HepG2 (cell line): ENCODE data around the gene ZNRF4. TPM values are rescaled to one million over a fixed set of nuclear protein-coding genes. Genes with fewer than 3 reads are reported as not detected.

Source experiments
- ATAC-seq: fragments of 200-7000 bp; cut with Tn5 transposase; 3 replicates; pipeline ENCODE4 v1.9.1; 2020; ENCODE audit warnings: mild to moderate bottlenecking, moderate library complexity
- BruUV-seq: library from RNA; stranded (reverse); fragments of 400-500 nt; replicated peaks from 2 replicates; lab custom pipeline; 2021; lab: Mats Ljungman, UMichigan
- CTCF ChIA-PET: fragments of 300-600 bp; formaldehyde crosslinking; extraction: SDS; loops from one replicate; lab custom pipeline; 2021; ENCODE audit warnings: low total read pairs, inconsistent platforms, low intra/inter-chr PET ratio; lab: Yijun Ruan, JAX
- POLR2A ChIA-PET: fragments of 350-600 bp; sonication (Branson Sonifier 250); formaldehyde crosslinking; loops from one replicate; lab custom pipeline; 2020; ENCODE audit warnings: antibody characterized with exemption, inconsistent platforms; lab: Yijun Ruan, JAX
- DNase-seq: peaks from one replicate; pipeline ENCODE4 v3.0.0-alpha.2; 2015; ENCODE audit warnings: low spot score
- FAIRE-seq: peaks from 3 replicates; lab custom pipeline; 2011; peaks lifted over from hg19 to GRCh38; lab: Jason Lieb, UNC
- H2AFZ ChIP-seq: one replicate; pipeline ENCODE4 v1.6.1; 2011; ENCODE audit warnings: low read length, inconsistent platforms
- H3K27ac ChIP-seq: fragments of 300-600 bp; 3 replicates; pipeline ENCODE4 v1.8.0; 2011; ENCODE audit warnings: mixed run types, mild to moderate bottlenecking, mixed read lengths, low read length, inconsistent platforms; ENCODE audit not compliant: insufficient read depth; ENCODE audit errors: extremely low read length
- H3K27me3 ChIP-seq, 2 experiments: fragments of 200-600 bp in 1 of 2; 2 replicates in 1 of 2; 3 replicates in 1 of 2; pipeline versions ENCODE4 v1.6.0 to v1.8.0; 2011; ENCODE audit warnings: low read length in 2 of 2, mild to moderate bottlenecking in 2 of 2, moderate library complexity in 2 of 2, inconsistent platforms in 1 of 2; ENCODE audit not compliant: insufficient read depth in 2 of 2, control insufficient read depth in 1 of 2
- H3K36me3 ChIP-seq, 2 experiments: fragments of 200-600 bp in 1 of 2; replicated peaks in 1 of 2; 2 replicates in 1 of 2; 3 replicates in 1 of 2; pipeline versions ENCODE4 v1.5.1 to v1.8.0; 2011; ENCODE audit warnings: low read length in 2 of 2, inconsistent platforms in 1 of 2; ENCODE audit not compliant: insufficient read depth in 2 of 2, control insufficient read depth in 1 of 2
- H3K4me1 ChIP-seq: 2 replicates; pipeline ENCODE4 v1.5.1; 2012; ENCODE audit warnings: low read length, inconsistent platforms; ENCODE audit not compliant: insufficient read depth
- H3K4me2 ChIP-seq: 2 replicates; pipeline ENCODE4 v1.6.0; 2011; ENCODE audit warnings: low read depth, low read length, inconsistent platforms
- H3K4me3 ChIP-seq, 3 experiments: fragments of 200-600 bp in 1 of 3; sonication (generic), shearing (Covaris generic) in 1 of 3; replicated peaks in 1 of 3; 2 replicates each; pipeline ENCODE4 v1.5.1; 2011 to 2016; ENCODE audit warnings: low read length in 3 of 3, inconsistent platforms in 2 of 3, low read depth in 2 of 3, mild to moderate bottlenecking in 2 of 3, control low read depth in 1 of 3, mixed read lengths in 1 of 3; ENCODE audit not compliant: insufficient read depth in 1 of 3
- H3K79me2 ChIP-seq: one replicate; pipeline ENCODE4 v1.6.1; 2011; ENCODE audit warnings: low read length, inconsistent platforms; ENCODE audit not compliant: insufficient read depth
- H3K9ac ChIP-seq: 2 replicates; pipeline ENCODE4 v1.6.0; 2011; ENCODE audit warnings: mild to moderate bottlenecking, low read depth, low read length, inconsistent platforms; ENCODE audit not compliant: insufficient read depth
- H3K9me3 ChIP-seq: 2 replicates; pipeline ENCODE4 v1.5.1; 2012; ENCODE audit warnings: mild to moderate bottlenecking, low read length
- H4K20me1 ChIP-seq: 2 replicates; pipeline ENCODE4 v1.6.0; 2011; ENCODE audit warnings: inconsistent platforms, mild to moderate bottlenecking, low read length, moderate library complexity; ENCODE audit not compliant: insufficient read depth
- ATF7 ChIP-seq, 2 experiments: fragments of 450-650 bp in 1 of 2; sonication (generic) in 1 of 2; formaldehyde crosslinking in 1 of 2; IDR thresholded peaks; 2 replicates each; pipeline versions ENCODE4 v1.4.0 to v1.6.1; 2016 to 2020; ENCODE audit warnings: antibody characterized with exemption in 1 of 2, mild to moderate bottlenecking in 1 of 2, missing genetic modification reagents in 1 of 2
- GZF1 ChIP-seq: sonication (generic); formaldehyde crosslinking; IDR thresholded peaks from 2 replicates; pipeline ENCODE4 v1.5.1; 2020; ENCODE audit warnings: mild to moderate bottlenecking, missing genetic modification reagents
- HES4 ChIP-seq: sonication (generic); formaldehyde crosslinking; IDR thresholded peaks from 2 replicates; pipeline ENCODE4 v1.9.0; 2021; ENCODE audit warnings: mild to moderate bottlenecking, missing genetic modification reagents, borderline replicate concordance
- HNRNPUL1 ChIP-seq: fragments of 200-400 bp; formaldehyde crosslinking; IDR thresholded peaks from 2 replicates; pipeline ENCODE4 v1.6.1; 2017; ENCODE audit warnings: low read depth, mild to moderate bottlenecking, low read length, moderate library complexity
- NCOA5 ChIP-seq: sonication (generic); formaldehyde crosslinking; IDR thresholded peaks from 2 replicates; pipeline ENCODE4 v1.4.0; 2020; ENCODE audit warnings: missing genetic modification reagents
- RAD21 ChIP-seq: fragments of 450-650 bp; formaldehyde crosslinking; IDR thresholded peaks from 2 replicates; pipeline ENCODE4 v1.5.0; 2020; ENCODE audit warnings: mild to moderate bottlenecking
- SPEN ChIP-seq: sonication (generic); formaldehyde crosslinking; IDR thresholded peaks from 2 replicates; pipeline ENCODE4 v1.5.1; 2020; ENCODE audit warnings: low read depth, mild to moderate bottlenecking, missing genetic modification reagents
- TFAP4 ChIP-seq: sonication (generic); IDR thresholded peaks from 2 replicates; pipeline ENCODE4 v1.6.1; 2016; ENCODE audit warnings: low read depth, borderline replicate concordance
- ZFP37 ChIP-seq: sonication (generic); formaldehyde crosslinking; IDR thresholded peaks from 2 replicates; pipeline ENCODE4 v1.4.0; 2020; ENCODE audit warnings: missing genetic modification reagents, borderline replicate concordance
- ZFP91 ChIP-seq: sonication (generic); formaldehyde crosslinking; IDR thresholded peaks from 2 replicates; pipeline ENCODE4 v1.9.0; 2022; ENCODE audit warnings: missing genetic modification reagents, mild to moderate bottlenecking, borderline replicate concordance
- ZNF232 ChIP-seq: sonication (generic); formaldehyde crosslinking; IDR thresholded peaks from 2 replicates; pipeline ENCODE4 v1.4.0; 2020; ENCODE audit warnings: missing genetic modification reagents, borderline replicate concordance
- ZNF503 ChIP-seq: sonication (generic); formaldehyde crosslinking; IDR thresholded peaks from 2 replicates; pipeline ENCODE4 v1.4.0; 2020; ENCODE audit warnings: missing genetic modification reagents
- ZNF670 ChIP-seq: sonication (generic); formaldehyde crosslinking; IDR thresholded peaks from 2 replicates; pipeline ENCODE4 v1.8.0; 2022; ENCODE audit warnings: mild to moderate bottlenecking, missing genetic modification reagents, borderline replicate concordance
- ZNF737 ChIP-seq: sonication (generic); formaldehyde crosslinking; IDR thresholded peaks from 2 replicates; pipeline ENCODE4 v1.5.0; 2020; ENCODE audit warnings: missing genetic modification reagents, mild to moderate bottlenecking, borderline replicate concordance
- ZSCAN31 ChIP-seq: sonication (generic); formaldehyde crosslinking; IDR thresholded peaks from 2 replicates; pipeline ENCODE4 v1.5.0; 2020; ENCODE audit warnings: low read depth, mild to moderate bottlenecking, missing genetic modification reagents
- WGBS: methylation state at CpG from one replicate; pipeline ENCODE4 v1.1.6; 2017; ENCODE audit warnings: low lambda C conversion rate; 5-methylcytosine and 5-hydroxymethylcytosine counted together
- in situ Hi-C: cut with HindIII; loops from 2 replicates; pipeline ENCODE4 v1.10.0; 2017; ENCODE audit warnings: low pct_unique_long_range_greater_than_20kb; ENCODE audit not compliant: extremely low pct_ligation_motif_present
- intact Hi-C: fragments of 100-400 bp; cut with micrococcal nuclease; formaldehyde crosslinking; loops from one replicate; pipeline ENCODE4 v1.10.0; 2022; ENCODE audit not compliant: unreplicated experiment
- polyA plus RNA-seq, 8 experiments: library from polyadenylated mRNA; depleted of rRNA in 3 of 8; stranded (reverse) in 7 of 8; unstranded in 1 of 8; fragments of >200 nt; fragmentation: Illumina TruSeq in 4 of 8; extraction: Trizol in 4 of 8; gene quantifications; 2 replicates each; pipeline versions ENCODE4 v1.2.1 to v1.2.3, GENCODE V29; 2011 to 2016; ENCODE audit warnings: low read depth in 4 of 8, missing spikeins in 1 of 8, mixed read lengths in 1 of 8; ENCODE audit not compliant: insufficient read depth in 1 of 8
- total RNA-seq, 5 experiments: library from RNA; depleted of rRNA; stranded (reverse); fragments of >200 nt; fragmentation: Illumina TruSeq; extraction: Trizol; gene quantifications; 2 replicates each; pipeline ENCODE4 v1.2.3, GENCODE V29; 2016; ENCODE audit warnings: low read depth in 1 of 5
- TF ChIP-seq, protein P1 (sequence below): sonication (generic); formaldehyde crosslinking; conservative IDR thresholded peaks from 2 replicates; pipeline ENCODE4 v1.4.0; 2020; ENCODE audit warnings: mild to moderate bottlenecking, missing genetic modification reagents, moderate library complexity

The ZNRF4 gene
- total and polyA plus RNA-seq, 2 of the 13 experiments (the other 11 are each of a cell fraction or from before 2014, with no cell fraction given) = not detected

DNA sequence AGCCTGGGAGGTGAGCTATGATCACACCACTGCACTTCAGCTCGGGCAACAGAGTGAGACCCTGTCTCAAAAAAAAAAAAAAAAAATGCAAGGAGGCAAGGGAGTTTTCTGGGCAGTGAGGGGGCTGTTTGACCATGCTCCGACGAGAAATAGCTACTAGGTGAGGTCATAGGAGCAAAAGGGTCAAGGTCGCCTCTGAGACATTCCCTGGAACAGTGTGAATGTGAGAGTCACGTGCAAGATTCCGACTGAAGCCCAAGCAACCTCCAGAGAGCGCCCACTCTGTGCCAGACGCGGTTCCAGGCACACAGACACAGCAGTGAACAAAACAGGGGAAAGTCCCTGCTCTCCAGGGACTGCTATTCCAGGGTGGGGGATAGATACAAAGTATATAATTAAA is 2.5 kb downstream of the ZNRF4 start (continued):
- TF ChIP-seq, protein P1, sequence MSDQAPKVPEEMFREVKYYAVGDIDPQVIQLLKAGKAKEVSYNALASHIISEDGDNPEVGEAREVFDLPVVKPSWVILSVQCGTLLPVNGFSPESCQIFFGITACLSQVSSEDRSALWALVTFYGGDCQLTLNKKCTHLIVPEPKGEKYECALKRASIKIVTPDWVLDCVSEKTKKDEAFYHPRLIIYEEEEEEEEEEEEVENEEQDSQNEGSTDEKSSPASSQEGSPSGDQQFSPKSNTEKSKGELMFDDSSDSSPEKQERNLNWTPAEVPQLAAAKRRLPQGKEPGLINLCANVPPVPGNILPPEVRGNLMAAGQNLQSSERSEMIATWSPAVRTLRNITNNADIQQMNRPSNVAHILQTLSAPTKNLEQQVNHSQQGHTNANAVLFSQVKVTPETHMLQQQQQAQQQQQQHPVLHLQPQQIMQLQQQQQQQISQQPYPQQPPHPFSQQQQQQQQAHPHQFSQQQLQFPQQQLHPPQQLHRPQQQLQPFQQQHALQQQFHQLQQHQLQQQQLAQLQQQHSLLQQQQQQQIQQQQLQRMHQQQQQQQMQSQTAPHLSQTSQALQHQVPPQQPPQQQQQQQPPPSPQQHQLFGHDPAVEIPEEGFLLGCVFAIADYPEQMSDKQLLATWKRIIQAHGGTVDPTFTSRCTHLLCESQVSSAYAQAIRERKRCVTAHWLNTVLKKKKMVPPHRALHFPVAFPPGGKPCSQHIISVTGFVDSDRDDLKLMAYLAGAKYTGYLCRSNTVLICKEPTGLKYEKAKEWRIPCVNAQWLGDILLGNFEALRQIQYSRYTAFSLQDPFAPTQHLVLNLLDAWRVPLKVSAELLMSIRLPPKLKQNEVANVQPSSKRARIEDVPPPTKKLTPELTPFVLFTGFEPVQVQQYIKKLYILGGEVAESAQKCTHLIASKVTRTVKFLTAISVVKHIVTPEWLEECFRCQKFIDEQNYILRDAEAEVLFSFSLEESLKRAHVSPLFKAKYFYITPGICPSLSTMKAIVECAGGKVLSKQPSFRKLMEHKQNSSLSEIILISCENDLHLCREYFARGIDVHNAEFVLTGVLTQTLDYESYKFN (CRISPR knock-in tag) = no peak
- TF ChIP-seq ATF7 (IDR thresholded peaks at IDR 0.05) (no peak), ATF7 (CRISPR knock-in tag; IDR thresholded peaks at IDR 0.05) (peak; percentile 69; the same call in 1 of the 2 replicates), ZNF503 (no peak), HNRNPUL1 (no peak)

GRCh38 chr19:5458420-5458819 is 3.2 kb downstream of the ZNRF4 start:
- H3K4me2 ChIP-seq = no peak overlapping the region
- H4K20me1 ChIP-seq = no peaks in the 10 kb centered on the region
- no TSS peak for BruUV-seq
- no peak overlapping the region for H3K27ac ChIP-seq
- no peaks in the 10 kb centered on the region for H3K79me2 ChIP-seq
- in situ Hi-C loops (no loop called here), intact Hi-C loops (no loop called here)
- ATAC-seq = no peak
- ChIA-PET POLR2A (no interaction called here), CTCF (no interaction called here)
- H3K4me3 ChIP-seq = no peak overlapping the region
- 56% methylated on average over 7 of the region's 7 CpGs for WGBS
- FAIRE-seq = no peak
- H3K27me3 ChIP-seq = no peaks in the 10 kb centered on the region
- no peak overlapping the region for H2AFZ ChIP-seq
- H3K9ac ChIP-seq = no peak overlapping the region
- peaks cover 1% of the 10 kb centered on the region for H3K4me1 ChIP-seq
- no peaks in the 10 kb centered on the region for H3K9me3 ChIP-seq
- no peak for DNase-seq
- no peak for TF ChIP-seq NCOA5 (CRISPR knock-in tag)
- no peak for TF ChIP-seq ZFP91 (CRISPR knock-in tag)
- TF ChIP-seq ZNF670 (CRISPR knock-in tag) = no peak
- no peak for TF ChIP-seq GZF1
- TF ChIP-seq RAD21 = no peak
- TF ChIP-seq ZFP37 (CRISPR knock-in tag) = no peak
- TF ChIP-seq ZNF232 (CRISPR knock-in tag) = no peak
- no peak for TF ChIP-seq SPEN
- no peak for TF ChIP-seq TFAP4
- no peak for TF ChIP-seq HES4 (CRISPR knock-in tag)
- no peak for TF ChIP-seq ZNF737
- no peak for TF ChIP-seq ZSCAN31
- no peaks in the 10 kb centered on the region for H3K36me3 ChIP-seq
